IMR-90 (cell line): Measurements from ENCODE around the gene CTF1.

ENCODE experiments used
- CEBPB ChIP-seq: IDR thresholded peaks from 2 replicates; pipeline ENCODE4 v1.6.1; 2012; ENCODE audit warnings: low read depth, low read length, improper control_type of control experiment
- MAFK ChIP-seq: IDR thresholded peaks from 2 replicates; pipeline ENCODE4 v1.6.1; 2012; ENCODE audit warnings: low read depth, low read length, improper control_type of control experiment
- MXI1 ChIP-seq: IDR thresholded peaks from 2 replicates; pipeline ENCODE4 v1.6.1; 2012; ENCODE audit warnings: low read depth, mild to moderate bottlenecking, low read length, moderate library complexity, borderline replicate concordance
- NFE2L2 ChIP-seq: fragments of 150-350 bp; IDR thresholded peaks from 2 replicates; pipeline ENCODE4 v1.6.1; 2016; ENCODE audit warnings: low read depth, mild to moderate bottlenecking, low read length
- POLR2A ChIP-seq: IDR thresholded peaks from 2 replicates; pipeline ENCODE4 v1.6.1; 2012; ENCODE audit warnings: mild to moderate bottlenecking, low read depth, low read length
- RAD21 ChIP-seq: IDR thresholded peaks from 2 replicates; pipeline ENCODE4 v1.6.1; 2012; ENCODE audit warnings: low read length, improper control_type of control experiment
- RCOR1 ChIP-seq: IDR thresholded peaks from 2 replicates; pipeline ENCODE4 v1.6.1; 2012; ENCODE audit warnings: mild to moderate bottlenecking, low read length, improper control_type of control experiment; ENCODE audit not compliant: insufficient replicate concordance
- RFX5 ChIP-seq: IDR thresholded peaks from 2 replicates; pipeline ENCODE4 v1.8.0; 2012; ENCODE audit warnings: low read depth, mild to moderate bottlenecking, low read length, moderate library complexity
- SMC3 ChIP-seq: fragments of 150-350 bp; IDR thresholded peaks from 2 replicates; pipeline ENCODE4 v1.6.1; 2016; ENCODE audit warnings: low read depth, mild to moderate bottlenecking, antibody characterized with exemption, low read length, moderate library complexity
- TF ChIP-seq, protein P1 (sequence below): conservative IDR thresholded peaks from 2 replicates; pipeline ENCODE4 v1.5.1; 2012; ENCODE audit warnings: mild to moderate bottlenecking, low read depth, low read length, improper control_type of control experiment
- TF ChIP-seq, protein P2 (sequence below): fragments of 150-350 bp; IDR thresholded peaks from 2 replicates; pipeline ENCODE4 v1.6.1; 2016; ENCODE audit warnings: low read depth, mild to moderate bottlenecking, low read length, moderate library complexity, borderline replicate concordance
- TF ChIP-seq, protein P3 (sequence below): fragments of 150-350 bp; IDR thresholded peaks from 2 replicates; pipeline ENCODE4 v1.6.1; 2017; ENCODE audit warnings: mild to moderate bottlenecking, antibody characterized with exemption, low read length, low read depth

GRCh38 chr16:30926937-30927788 lies 30.7 kb downstream of the CTF1 start:
- TF ChIP-seq POLR2A, result no peak
- TF ChIP-seq NFE2L2, result no peak
- TF ChIP-seq, protein P1, sequence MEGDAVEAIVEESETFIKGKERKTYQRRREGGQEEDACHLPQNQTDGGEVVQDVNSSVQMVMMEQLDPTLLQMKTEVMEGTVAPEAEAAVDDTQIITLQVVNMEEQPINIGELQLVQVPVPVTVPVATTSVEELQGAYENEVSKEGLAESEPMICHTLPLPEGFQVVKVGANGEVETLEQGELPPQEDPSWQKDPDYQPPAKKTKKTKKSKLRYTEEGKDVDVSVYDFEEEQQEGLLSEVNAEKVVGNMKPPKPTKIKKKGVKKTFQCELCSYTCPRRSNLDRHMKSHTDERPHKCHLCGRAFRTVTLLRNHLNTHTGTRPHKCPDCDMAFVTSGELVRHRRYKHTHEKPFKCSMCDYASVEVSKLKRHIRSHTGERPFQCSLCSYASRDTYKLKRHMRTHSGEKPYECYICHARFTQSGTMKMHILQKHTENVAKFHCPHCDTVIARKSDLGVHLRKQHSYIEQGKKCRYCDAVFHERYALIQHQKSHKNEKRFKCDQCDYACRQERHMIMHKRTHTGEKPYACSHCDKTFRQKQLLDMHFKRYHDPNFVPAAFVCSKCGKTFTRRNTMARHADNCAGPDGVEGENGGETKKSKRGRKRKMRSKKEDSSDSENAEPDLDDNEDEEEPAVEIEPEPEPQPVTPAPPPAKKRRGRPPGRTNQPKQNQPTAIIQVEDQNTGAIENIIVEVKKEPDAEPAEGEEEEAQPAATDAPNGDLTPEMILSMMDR, result no peak
- TF ChIP-seq RFX5, result no peak
- no peak for TF ChIP-seq RAD21
- no peak for TF ChIP-seq MAFK
- no peak for TF ChIP-seq SMC3
- no peak for TF ChIP-seq CEBPB
- TF ChIP-seq, protein P2, sequence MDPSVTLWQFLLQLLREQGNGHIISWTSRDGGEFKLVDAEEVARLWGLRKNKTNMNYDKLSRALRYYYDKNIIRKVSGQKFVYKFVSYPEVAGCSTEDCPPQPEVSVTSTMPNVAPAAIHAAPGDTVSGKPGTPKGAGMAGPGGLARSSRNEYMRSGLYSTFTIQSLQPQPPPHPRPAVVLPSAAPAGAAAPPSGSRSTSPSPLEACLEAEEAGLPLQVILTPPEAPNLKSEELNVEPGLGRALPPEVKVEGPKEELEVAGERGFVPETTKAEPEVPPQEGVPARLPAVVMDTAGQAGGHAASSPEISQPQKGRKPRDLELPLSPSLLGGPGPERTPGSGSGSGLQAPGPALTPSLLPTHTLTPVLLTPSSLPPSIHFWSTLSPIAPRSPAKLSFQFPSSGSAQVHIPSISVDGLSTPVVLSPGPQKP, result no peak
- TF ChIP-seq MXI1, result no peak
- TF ChIP-seq, protein P3, sequence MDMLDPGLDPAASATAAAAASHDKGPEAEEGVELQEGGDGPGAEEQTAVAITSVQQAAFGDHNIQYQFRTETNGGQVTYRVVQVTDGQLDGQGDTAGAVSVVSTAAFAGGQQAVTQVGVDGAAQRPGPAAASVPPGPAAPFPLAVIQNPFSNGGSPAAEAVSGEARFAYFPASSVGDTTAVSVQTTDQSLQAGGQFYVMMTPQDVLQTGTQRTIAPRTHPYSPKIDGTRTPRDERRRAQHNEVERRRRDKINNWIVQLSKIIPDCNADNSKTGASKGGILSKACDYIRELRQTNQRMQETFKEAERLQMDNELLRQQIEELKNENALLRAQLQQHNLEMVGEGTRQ, result no peak
- TF ChIP-seq RCOR1, result no peak
